ENCODE results near the gene CASZ1. TPM values are rescaled to one million over a fixed set of nuclear protein-coding genes. Genes with fewer than 3 reads are reported as not detected.
A peak's percentile ranks its signal among the peaks of the same experiment; 100 is the strongest.

Gene CASZ1
- total RNA-seq, 1 experiment from 2014 or later, result 11.7 TPM

DNA sequence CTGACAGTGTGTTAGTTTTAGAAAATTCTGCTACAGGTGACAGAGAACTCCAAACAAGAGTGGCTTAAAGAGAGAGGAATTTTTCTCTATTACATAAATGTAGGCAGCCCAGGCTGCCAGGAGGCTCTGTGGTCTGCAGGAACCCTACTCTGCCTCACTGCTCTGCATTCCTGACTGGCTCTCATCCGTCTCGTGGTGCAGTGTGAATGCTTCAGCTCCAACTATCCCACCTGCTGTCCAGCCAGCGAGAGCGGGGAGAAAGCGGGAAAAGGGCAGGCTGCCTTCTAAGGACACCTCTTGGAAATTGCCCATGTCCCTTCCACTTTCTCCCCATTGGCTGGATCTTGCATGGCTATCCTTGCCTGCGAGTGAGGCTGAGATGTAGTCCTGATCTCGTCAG, 190.4 kb downstream of the CASZ1 start:
- peaks cover 27% of the 10 kb centered on the region for H3K4me1 Mint-ChIP-seq
- TF ChIP-seq FOXK1 (CRISPR knock-in tag; IDR thresholded peaks at IDR 0.05) (no peak), HMGA2 (CRISPR knock-in tag; IDR thresholded peaks at IDR 0.05) (no peak), PRRX2 (CRISPR knock-in tag; IDR thresholded peaks at IDR 0.05) (no peak), FOXP1 (CRISPR knock-in tag; IDR thresholded peaks at IDR 0.05; ENCODE audit: borderline replicate concordance) (no peak), ZNF138 (CRISPR knock-in tag; conservative IDR thresholded peaks at IDR 0.05) (no peak), ESRRA (CRISPR knock-in tag; IDR thresholded peaks at IDR 0.05; ENCODE audit: borderline replicate concordance) (no peak), ZNF219 (CRISPR knock-in tag; IDR thresholded peaks at IDR 0.05; ENCODE audit: borderline replicate concordance) (no peak)
- TF ChIP-seq, protein P1, sequence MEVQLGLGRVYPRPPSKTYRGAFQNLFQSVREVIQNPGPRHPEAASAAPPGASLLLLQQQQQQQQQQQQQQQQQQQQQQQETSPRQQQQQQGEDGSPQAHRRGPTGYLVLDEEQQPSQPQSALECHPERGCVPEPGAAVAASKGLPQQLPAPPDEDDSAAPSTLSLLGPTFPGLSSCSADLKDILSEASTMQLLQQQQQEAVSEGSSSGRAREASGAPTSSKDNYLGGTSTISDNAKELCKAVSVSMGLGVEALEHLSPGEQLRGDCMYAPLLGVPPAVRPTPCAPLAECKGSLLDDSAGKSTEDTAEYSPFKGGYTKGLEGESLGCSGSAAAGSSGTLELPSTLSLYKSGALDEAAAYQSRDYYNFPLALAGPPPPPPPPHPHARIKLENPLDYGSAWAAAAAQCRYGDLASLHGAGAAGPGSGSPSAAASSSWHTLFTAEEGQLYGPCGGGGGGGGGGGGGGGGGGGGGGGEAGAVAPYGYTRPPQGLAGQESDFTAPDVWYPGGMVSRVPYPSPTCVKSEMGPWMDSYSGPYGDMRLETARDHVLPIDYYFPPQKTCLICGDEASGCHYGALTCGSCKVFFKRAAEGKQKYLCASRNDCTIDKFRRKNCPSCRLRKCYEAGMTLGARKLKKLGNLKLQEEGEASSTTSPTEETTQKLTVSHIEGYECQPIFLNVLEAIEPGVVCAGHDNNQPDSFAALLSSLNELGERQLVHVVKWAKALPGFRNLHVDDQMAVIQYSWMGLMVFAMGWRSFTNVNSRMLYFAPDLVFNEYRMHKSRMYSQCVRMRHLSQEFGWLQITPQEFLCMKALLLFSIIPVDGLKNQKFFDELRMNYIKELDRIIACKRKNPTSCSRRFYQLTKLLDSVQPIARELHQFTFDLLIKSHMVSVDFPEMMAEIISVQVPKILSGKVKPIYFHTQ (CRISPR knock-in tag; IDR thresholded peaks at IDR 0.05), result no peak
- TF ChIP-seq, protein P2, sequence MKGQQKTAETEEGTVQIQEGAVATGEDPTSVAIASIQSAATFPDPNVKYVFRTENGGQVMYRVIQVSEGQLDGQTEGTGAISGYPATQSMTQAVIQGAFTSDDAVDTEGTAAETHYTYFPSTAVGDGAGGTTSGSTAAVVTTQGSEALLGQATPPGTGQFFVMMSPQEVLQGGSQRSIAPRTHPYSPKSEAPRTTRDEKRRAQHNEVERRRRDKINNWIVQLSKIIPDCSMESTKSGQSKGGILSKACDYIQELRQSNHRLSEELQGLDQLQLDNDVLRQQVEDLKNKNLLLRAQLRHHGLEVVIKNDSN (CRISPR knock-in tag; IDR thresholded peaks at IDR 0.05), result no peak
- ChIA-PET CTCF (no interaction called here), POLR2A (no interaction called here)
- DNase-seq (ENCODE audit: low spot score), result no peak
- no peaks in the 10 kb centered on the region for H3K9me3 Mint-ChIP-seq
- H3K36me3 Mint-ChIP-seq, result no peaks in the 10 kb centered on the region
- H3K4me3 Mint-ChIP-seq, result no peak overlapping the region
- ATAC-seq, result peak; percentile 48
- no peaks in the 10 kb centered on the region for H3K27me3 Mint-ChIP-seq (ENCODE audit: low read depth)
- H3K27ac Mint-ChIP-seq, result peak overlapping the region; percentile 78

DNA sequence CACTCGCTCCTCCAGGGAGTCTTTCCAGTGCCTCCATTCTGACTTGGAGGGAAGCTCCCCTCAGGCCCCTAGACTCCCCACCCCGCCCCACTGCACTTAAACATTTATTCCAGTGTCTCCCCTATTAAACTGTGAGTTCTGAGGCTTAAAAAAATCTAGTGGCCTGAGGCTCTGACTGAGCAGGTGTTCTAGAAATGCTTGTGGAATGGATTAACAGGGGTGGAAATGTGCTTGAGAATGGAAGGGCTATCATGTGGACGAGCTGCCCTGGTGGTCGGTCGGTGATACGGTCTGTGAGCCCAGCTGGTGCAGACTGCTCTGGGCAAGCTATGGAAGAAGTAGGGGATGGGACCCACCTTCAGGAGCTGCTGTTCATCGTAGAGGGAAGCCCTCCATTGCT, 191.5 kb downstream of the CASZ1 start:
- CTCF ChIA-PET, result interaction anchor here (0.5 to 0.7 kb wide), 2 partner anchors 40 to 97 kb away, joined by 3 read pairs; no protein-coding TSS in a partner anchor

DNA sequence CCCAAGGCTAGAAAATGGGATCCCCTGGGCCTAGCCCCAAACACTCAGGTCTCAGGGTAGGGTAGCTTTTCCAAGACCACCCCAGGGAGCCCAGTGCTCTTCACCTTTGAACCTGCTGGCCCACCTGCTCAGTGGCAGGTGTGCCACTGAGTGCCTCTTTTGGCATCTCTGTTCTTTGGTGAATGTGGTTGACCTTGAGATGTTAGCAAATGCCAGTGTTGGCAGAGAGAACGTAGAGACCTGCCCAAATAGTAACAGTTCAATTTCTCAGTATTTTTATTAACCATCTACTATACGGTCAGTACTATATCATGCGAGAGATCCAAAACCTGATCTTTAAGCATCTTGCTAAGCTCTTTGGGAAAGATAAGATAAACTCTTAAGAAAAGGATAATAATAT, 193.5 kb downstream of the CASZ1 start:
- no peaks in the 10 kb centered on the region for H3K36me3 Mint-ChIP-seq
- CTCF ChIA-PET, result no interaction called here
- no peak for ATAC-seq
- H3K4me1 Mint-ChIP-seq, result peaks cover 32% of the 10 kb centered on the region
- no peaks in the 10 kb centered on the region for H3K27me3 Mint-ChIP-seq (ENCODE audit: low read depth)
- no peak overlapping the region for H3K4me3 Mint-ChIP-seq
- no peak for DNase-seq (ENCODE audit: low spot score)
- H3K9me3 Mint-ChIP-seq, result no peaks in the 10 kb centered on the region
- H3K27ac Mint-ChIP-seq, result no peak overlapping the region
- POLR2A ChIA-PET, result no interaction called here
- TF ChIP-seq, protein P3, sequence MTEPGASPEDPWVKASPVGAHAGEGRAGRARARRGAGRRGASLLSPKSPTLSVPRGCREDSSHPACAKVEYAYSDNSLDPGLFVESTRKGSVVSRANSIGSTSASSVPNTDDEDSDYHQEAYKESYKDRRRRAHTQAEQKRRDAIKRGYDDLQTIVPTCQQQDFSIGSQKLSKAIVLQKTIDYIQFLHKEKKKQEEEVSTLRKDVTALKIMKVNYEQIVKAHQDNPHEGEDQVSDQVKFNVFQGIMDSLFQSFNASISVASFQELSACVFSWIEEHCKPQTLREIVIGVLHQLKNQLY (CRISPR knock-in tag; IDR thresholded peaks at IDR 0.05), result no peak
- TF ChIP-seq CREB1 (CRISPR knock-in tag; IDR thresholded peaks at IDR 0.05) (no peak), NR1H2 (CRISPR knock-in tag; IDR thresholded peaks at IDR 0.05) (no peak), TP53 (CRISPR knock-in tag; IDR thresholded peaks at IDR 0.05) (no peak), IRF2 (CRISPR knock-in tag; IDR thresholded peaks at IDR 0.05; ENCODE audit: borderline replicate concordance, low read depth) (no peak), ESRRA (CRISPR knock-in tag; IDR thresholded peaks at IDR 0.05; ENCODE audit: borderline replicate concordance) (no peak), TCF7 (CRISPR knock-in tag; IDR thresholded peaks at IDR 0.05; ENCODE audit: low read depth) (no peak), ZBTB21 (CRISPR knock-in tag; IDR thresholded peaks at IDR 0.05; ENCODE audit: borderline replicate concordance) (no peak), ZNF138 (CRISPR knock-in tag; conservative IDR thresholded peaks at IDR 0.05) (no peak)
- TF ChIP-seq, protein P4, sequence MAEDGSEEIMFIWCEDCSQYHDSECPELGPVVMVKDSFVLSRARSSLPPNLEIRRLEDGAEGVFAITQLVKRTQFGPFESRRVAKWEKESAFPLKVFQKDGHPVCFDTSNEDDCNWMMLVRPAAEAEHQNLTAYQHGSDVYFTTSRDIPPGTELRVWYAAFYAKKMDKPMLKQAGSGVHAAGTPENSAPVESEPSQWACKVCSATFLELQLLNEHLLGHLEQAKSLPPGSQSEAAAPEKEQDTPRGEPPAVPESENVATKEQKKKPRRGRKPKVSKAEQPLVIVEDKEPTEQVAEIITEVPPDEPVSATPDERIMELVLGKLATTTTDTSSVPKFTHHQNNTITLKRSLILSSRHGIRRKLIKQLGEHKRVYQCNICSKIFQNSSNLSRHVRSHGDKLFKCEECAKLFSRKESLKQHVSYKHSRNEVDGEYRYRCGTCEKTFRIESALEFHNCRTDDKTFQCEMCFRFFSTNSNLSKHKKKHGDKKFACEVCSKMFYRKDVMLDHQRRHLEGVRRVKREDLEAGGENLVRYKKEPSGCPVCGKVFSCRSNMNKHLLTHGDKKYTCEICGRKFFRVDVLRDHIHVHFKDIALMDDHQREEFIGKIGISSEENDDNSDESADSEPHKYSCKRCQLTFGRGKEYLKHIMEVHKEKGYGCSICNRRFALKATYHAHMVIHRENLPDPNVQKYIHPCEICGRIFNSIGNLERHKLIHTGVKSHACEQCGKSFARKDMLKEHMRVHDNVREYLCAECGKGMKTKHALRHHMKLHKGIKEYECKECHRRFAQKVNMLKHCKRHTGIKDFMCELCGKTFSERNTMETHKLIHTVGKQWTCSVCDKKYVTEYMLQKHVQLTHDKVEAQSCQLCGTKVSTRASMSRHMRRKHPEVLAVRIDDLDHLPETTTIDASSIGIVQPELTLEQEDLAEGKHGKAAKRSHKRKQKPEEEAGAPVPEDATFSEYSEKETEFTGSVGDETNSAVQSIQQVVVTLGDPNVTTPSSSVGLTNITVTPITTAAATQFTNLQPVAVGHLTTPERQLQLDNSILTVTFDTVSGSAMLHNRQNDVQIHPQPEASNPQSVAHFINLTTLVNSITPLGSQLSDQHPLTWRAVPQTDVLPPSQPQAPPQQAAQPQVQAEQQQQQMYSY (CRISPR knock-in tag; IDR thresholded peaks at IDR 0.05), result no peak
- TF ChIP-seq, protein P5, sequence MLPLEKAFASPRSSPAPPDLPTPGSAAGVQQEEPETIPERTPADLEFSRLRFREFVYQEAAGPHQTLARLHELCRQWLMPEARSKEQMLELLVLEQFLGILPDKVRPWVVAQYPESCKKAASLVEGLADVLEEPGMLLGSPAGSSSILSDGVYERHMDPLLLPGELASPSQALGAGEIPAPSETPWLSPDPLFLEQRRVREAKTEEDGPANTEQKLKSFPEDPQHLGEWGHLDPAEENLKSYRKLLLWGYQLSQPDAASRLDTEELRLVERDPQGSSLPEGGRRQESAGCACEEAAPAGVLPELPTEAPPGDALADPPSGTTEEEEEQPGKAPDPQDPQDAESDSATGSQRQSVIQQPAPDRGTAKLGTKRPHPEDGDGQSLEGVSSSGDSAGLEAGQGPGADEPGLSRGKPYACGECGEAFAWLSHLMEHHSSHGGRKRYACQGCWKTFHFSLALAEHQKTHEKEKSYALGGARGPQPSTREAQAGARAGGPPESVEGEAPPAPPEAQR (CRISPR knock-in tag; IDR thresholded peaks at IDR 0.05), result no peak
- TF ChIP-seq, protein P6, sequence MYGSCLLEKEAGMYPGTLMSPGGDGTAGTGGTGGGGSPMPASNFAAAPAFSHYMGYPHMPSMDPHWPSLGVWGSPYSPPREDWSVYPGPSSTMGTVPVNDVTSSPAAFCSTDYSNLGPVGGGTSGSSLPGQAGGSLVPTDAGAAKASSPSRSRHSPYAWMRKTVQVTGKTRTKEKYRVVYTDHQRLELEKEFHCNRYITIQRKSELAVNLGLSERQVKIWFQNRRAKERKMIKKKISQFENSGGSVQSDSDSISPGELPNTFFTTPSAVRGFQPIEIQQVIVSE (CRISPR knock-in tag; IDR thresholded peaks at IDR 0.05; ENCODE audit: borderline replicate concordance), result no peak
- TF ChIP-seq, protein P7, sequence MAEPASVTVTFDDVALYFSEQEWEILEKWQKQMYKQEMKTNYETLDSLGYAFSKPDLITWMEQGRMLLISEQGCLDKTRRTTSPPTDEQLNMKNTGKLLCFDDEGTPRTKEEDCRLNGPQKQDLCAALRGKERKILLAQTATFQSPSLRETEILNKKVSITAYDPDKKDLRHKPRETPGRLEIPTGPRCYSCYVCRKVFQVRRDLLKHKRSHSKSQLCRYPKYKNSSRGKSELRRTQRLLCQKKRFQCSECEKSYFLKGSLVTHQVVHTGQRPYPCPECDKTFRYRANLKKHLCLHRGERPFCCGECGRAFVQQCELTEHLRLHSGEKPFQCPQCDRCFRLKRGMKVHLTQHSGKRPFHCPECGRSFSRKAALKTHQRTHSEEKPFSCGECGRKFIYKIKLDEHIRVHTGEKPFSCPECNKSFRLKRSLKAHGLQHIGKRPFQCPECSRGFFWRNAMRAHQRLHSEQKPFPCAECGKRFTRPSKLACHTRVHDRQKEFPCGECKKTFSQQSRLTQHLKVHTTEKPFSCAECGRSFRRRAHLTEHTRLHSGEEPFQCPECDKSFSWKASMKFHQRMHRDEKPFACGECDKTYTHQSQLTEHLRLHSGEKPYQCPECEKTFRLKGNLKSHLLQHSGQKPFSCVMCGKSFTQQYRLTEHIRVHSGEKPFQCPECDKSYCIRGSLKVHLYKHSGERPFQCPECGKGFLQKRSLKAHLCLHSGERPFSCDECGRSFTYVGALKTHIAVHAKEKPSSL (CRISPR knock-in tag; conservative IDR thresholded peaks at IDR 0.05), result no peak

More for the DNA sequence above, 191.5 kb downstream of the CASZ1 start:
- Mint-ChIP-seq H3K36me3 (no peaks in the 10 kb centered on the region), H3K9me3 (no peaks in the 10 kb centered on the region), H3K27me3 (ENCODE audit: low read depth) (no peaks in the 10 kb centered on the region), H3K4me1 (peaks cover 27% of the 10 kb centered on the region), H3K27ac (peak overlapping the region; percentile 82), H3K4me3 (no peak overlapping the region)
- no peak for ATAC-seq
- DNase-seq (ENCODE audit: low spot score), result no peak
- POLR2A ChIA-PET, result no interaction called here
- TF ChIP-seq OVOL2 (CRISPR knock-in tag; IDR thresholded peaks at IDR 0.05; ENCODE audit: borderline replicate concordance), result no peak

Data from WTC11 (cell line).